Suppressor macrophage (primary cell): ENCODE data around the gene ADNP.

Experiments used
- DNase-seq, 4 experiments: peaks; one replicate each; pipeline ENCODE4 v3.0.0-alpha.2; 2020 to 2022

ADNP gene

GRCh38 chr20:50848341-50848808 is 82.9 kb downstream of the ADNP start:
- DNase-seq = no peak

- no peak for DNase-seq
Observed at GRCh38 chr20:50845566-50846215, 85.5 kb downstream of the ADNP start.

- no peak for DNase-seq
Observed at GRCh38 chr20:50844430-50845100, 86.7 kb downstream of the ADNP start.

- DNase-seq = no peak
Observed at GRCh38 chr20:50843331-50844276, 87.6 kb downstream of the ADNP start.

GRCh38 chr20:50842821-50843220 is 88.4 kb downstream of the ADNP start:
- no peak for DNase-seq
